AG09309 (cell line): ENCODE results near the gene RALA.

ENCODE experiments used
- DNase-seq: peaks from one replicate; pipeline ENCODE4 v3.0.0-alpha.2; 2010; ENCODE audit warnings: low read depth
- H3K4me3 ChIP-seq: 2 replicates; pipeline ENCODE4 v1.5.1; 2011; ENCODE audit warnings: mild to moderate bottlenecking, low read depth, low read length, moderate library complexity; ENCODE audit not compliant: control insufficient read depth
- CTCF ChIP-seq: IDR thresholded peaks from 2 replicates; pipeline ENCODE4 v1.5.1; 2011; ENCODE audit warnings: mild to moderate bottlenecking, low read depth, low read length, inconsistent platforms; ENCODE audit not compliant: insufficient read depth, control insufficient read depth; ENCODE audit errors: missing control alignments

Gene RALA

GRCh38 chr7:39623732-39624441 is 515 bp downstream of the RALA start:
- TF ChIP-seq CTCF: peak; percentile 0
- H3K4me3 ChIP-seq: peak overlapping the region; percentile 52
- DNase-seq: no peak

GRCh38 chr7:39624442-39624807 is 1.1 kb downstream of the RALA start:
- peak overlapping the region; percentile 52 for H3K4me3 ChIP-seq
- TF ChIP-seq CTCF: no peak
- DNase-seq: no peak

- TF ChIP-seq CTCF: no peak
- no peak for DNase-seq
- H3K4me3 ChIP-seq: no peak overlapping the region; the same call in 1 of the 2 replicates
These were observed 1.7 kb downstream of the RALA start for GRCh38 chr7:39624935-39625694.

GRCh38 chr7:39631736-39632308 is 8.4 kb downstream of the RALA start:
- H3K4me3 ChIP-seq: no peak overlapping the region
- DNase-seq: no peak
- TF ChIP-seq CTCF: no peak

- no peak for DNase-seq
- no peak overlapping the region for H3K4me3 ChIP-seq
- no peak for TF ChIP-seq CTCF
These were observed 10.4 kb downstream of the RALA start for GRCh38 chr7:39633563-39634477.

GRCh38 chr7:39634478-39634805 is 11.1 kb downstream of the RALA start:
- no peak overlapping the region for H3K4me3 ChIP-seq
- TF ChIP-seq CTCF: no peak
- no peak for DNase-seq
